NCI-H1436 treated with DMSO at 0.1 percent for 48 hours (cell line): ENCODE results near the gene DTX3.

Source experiments
- DNase-seq: peaks from one replicate; lab custom pipeline; 2025; lab: John Stamatoyannopoulos, UW

Gene DTX3

GRCh38 chr12:57620245-57620935, 15.8 kb downstream of the DTX3 start:
- DNase-seq = no peak

DNA sequence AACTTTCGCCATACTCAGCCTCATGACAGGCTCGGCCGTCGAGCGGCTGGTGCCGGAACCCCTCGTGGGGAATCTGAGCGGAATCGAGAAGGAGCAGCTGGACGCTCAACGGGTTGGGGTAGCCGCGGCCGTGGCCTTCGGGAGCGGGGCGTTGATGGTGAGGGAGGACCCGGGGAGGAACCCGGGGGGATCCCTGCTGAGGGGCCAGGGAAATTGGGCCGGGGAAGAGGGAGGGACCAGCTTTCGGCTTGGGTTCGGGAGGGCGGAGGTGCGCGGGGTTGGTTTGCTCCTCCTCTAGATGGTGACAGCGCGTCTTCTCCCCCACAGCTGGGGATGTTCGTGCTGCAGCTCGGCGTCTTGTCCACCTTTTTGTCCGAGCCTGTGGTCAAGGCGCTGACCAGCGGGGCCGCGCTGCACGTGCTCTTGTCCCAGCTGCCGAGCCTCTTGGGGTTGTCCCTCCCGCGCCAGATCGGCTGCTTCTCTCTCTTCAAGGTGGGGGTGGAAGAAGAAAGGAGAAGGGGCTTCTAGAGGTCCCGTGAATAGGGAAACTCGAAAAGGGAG, 16.4 kb downstream of the DTX3 start:
- DNase-seq = no peak

- DNase-seq = no peak
These were observed 17.1 kb downstream of the DTX3 start for GRCh38 chr12:57621497-57622292.

DNA sequence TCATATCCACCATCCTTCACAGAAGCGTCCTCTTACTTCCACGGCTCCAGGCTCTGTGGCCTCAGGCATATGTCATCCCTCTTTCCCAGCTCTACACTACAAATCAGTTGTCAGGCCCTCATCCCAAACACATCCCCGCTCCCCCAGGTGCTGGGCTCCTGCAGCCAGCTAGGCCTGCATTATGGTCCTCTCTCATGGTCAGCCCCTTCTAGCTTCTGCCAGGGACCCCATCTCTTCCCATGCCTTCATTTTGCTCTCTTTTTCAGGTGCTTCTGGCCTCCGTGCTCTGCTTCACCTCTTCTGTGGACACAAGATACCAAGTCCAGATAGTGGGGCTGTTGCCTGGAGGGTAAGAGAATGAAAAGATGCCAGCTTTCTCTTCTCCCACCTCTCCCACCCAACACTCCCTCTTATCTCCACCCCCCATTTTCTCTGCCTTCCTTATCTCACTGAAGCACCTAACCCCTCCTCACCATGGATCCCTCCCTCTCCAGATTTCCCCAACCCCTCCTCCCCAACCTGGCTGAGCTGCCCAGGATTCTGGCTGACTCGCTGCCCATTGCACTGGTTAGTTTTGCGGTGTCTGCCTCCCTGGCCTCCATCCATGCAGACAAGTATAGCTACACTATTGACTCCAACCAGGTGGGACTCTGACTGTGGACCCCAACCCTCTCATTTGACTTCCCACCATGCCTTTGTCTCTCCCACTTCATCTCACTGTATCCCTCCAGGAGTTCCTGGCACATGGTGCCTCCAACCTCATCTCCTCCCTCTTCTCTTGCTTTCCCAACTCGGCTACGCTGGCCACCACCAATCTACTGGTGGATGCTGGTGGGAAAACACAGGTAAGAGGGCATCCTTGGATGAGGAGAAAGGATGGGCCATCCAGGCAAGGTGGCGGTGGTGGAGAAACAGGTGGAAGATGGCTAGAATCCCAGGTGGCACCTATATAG, 17.9 kb downstream of the DTX3 start:
- no peak for DNase-seq

- DNase-seq = no peak
These were observed 18.8 kb downstream of the DTX3 start for GRCh38 chr12:57623385-57623784.

- DNase-seq = no peak
These were observed 19.3 kb downstream of the DTX3 start for GRCh38 chr12:57623811-57624390.

- no peak for DNase-seq
These were observed 20.0 kb downstream of the DTX3 start for GRCh38 chr12:57624441-57625220.

GRCh38 chr12:57625261-57626032, 20.8 kb downstream of the DTX3 start:
- no peak for DNase-seq

- no peak for DNase-seq
These were observed 21.7 kb downstream of the DTX3 start for GRCh38 chr12:57626111-57626920.

- no peak for DNase-seq
These were observed 22.4 kb downstream of the DTX3 start for GRCh38 chr12:57626921-57627445.

GRCh38 chr12:57627501-57628279, 23.1 kb downstream of the DTX3 start:
- DNase-seq = no peak

DNA sequence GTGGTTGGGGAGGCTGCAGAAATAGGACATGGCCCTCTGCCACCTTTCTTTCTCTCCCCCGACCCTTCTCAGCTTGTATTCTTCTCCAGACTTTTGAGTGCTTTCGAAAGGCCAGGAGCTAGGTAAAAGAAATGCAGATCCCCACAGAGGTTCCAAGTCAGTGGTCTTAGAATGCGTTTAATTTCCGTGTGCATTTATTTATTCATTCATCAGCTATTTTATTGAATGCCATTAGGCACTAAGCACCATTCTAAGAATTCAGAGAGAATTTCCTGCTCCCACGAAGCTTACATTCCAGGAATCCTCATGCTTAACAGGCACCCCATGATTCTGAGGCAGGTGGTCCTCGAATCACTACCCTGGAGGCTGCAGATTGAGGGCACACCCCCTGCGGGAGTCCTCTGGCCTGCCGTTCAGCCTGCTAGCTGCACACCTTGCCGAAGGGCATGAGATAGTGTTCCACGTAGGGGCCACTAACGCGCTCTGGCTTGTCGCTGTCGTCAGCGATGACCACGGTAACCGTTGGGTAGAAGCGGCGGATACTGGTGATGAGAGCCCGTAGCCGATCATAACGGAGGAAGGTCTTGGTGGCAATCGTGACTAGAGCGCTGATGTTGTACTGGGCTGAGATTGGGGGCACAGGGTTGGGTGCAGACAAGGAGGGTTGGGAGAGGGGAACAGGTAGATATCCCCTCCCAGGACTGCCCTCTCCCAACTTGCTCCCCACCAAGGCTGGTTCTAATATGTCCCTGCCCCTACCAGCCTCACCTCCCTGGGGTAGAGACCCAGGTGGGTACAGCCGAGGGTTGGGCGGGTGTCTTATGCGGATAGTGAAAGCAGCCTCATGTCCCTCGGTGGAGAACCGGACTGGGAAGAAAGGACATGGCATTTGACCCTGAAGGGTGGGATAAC, 23.9 kb downstream of the DTX3 start:
- DNase-seq = no peak

GRCh38 chr12:57629897-57630471, 25.4 kb downstream of the DTX3 start:
- DNase-seq = no peak

GRCh38 chr12:57630891-57631433, 26.3 kb downstream of the DTX3 start:
- no peak for DNase-seq

GRCh38 chr12:57631566-57632072, 27.0 kb downstream of the DTX3 start:
- DNase-seq = no peak
